Ovary (tissue), 9 donors: Measurements from ENCODE around the gene DCAF11. TPM values are rescaled to one million over a fixed set of nuclear protein-coding genes. Genes with fewer than 3 reads are reported as not detected.
A peak's percentile ranks its signal among the peaks of the same experiment; 100 is the strongest.

Experiments
- DNase-seq, 5 donors: peaks; one replicate each; pipeline ENCODE4 v3.0.0-alpha.2; 2019 to 2020
- H3K27ac ChIP-seq, 2 donors: fragments of 200-600 bp; one replicate each; pipeline versions ENCODE4 v1.5.1 to v1.8.0; 2019 to 2022
- H3K27me3 ChIP-seq: fragments of 200-600 bp; one replicate; pipeline ENCODE4 v1.8.0; 2022
- H3K36me3 ChIP-seq: fragments of 200-600 bp; sonication (generic); one replicate; pipeline ENCODE4 v1.5.1; 2019
- H3K4me1 ChIP-seq: one replicate; pipeline ENCODE4 v1.8.1; 2013; ENCODE audit warnings: mild to moderate bottlenecking, moderate library complexity; ENCODE audit not compliant: insufficient read depth
- H3K4me3 ChIP-seq: fragments of 200-600 bp; sonication (generic); one replicate; pipeline ENCODE4 v1.5.1; 2017
- H3K9me3 ChIP-seq, 2 donors: fragments of 200-600 bp in 1 of 2; sonication (generic) in 1 of 2; one replicate each; pipeline versions ENCODE4 v1.5.1 to v1.8.1; 2013 to 2019; ENCODE audit warnings: mild to moderate bottlenecking in 1 of 2, moderate library complexity in 1 of 2
- CTCF ChIP-seq, 3 donors: fragments of 450-650 bp in 2 of 3; fragments of 200-600 bp in 1 of 3; IDR thresholded peaks; one replicate each; pipeline versions ENCODE4 v1.5.1 to v1.8.0; 2016 to 2022; ENCODE audit warnings: antibody characterized with exemption in 3 of 3, mild to moderate bottlenecking in 1 of 3
- EP300 ChIP-seq: sonication (generic); formaldehyde crosslinking; IDR thresholded peaks from one replicate; pipeline ENCODE4 v1.6.1; 2017; ENCODE audit warnings: antibody characterized with exemption
- POLR2A ChIP-seq: fragments of 450-650 bp; IDR thresholded peaks from one replicate; pipeline ENCODE4 v1.6.1; 2017; ENCODE audit warnings: antibody characterized with exemption, mild to moderate bottlenecking, moderate library complexity
- WGBS, 3 donors: extraction: QIAGEN DNeasy Blood & Tissue Kit in 1 of 3; methylation state at CpG; one replicate each; pipeline versions ENCODE4 v1.1.5 to v1.1.7; 2013 to 2017; 5-methylcytosine and 5-hydroxymethylcytosine counted together
- intact Hi-C, 4 donors: fragments of 100-400 bp; cut with DNase I; formaldehyde crosslinking; loops; one replicate each; pipeline versions ENCODE4 v1.11.0 to v1.15.1; 2022 to 2023
- polyA plus RNA-seq, 2 donors: library from polyadenylated mRNA; stranded (reverse); fragments of 200-250 nt in 1 of 2; fragments of 350-450 nt in 1 of 2; fragmentation: Illumina TruSeq in 1 of 2; extraction: RNeasy Lipid Tissue Mini Kit (QIAGEN cat#74804) in 1 of 2; gene quantifications; one replicate each; pipeline ENCODE4 v1.2.3, GENCODE V29; 2013 to 2014
- total RNA-seq, 7 donors: library from RNA; depleted of rRNA in 2 of 7; stranded (reverse); fragments of >200 nt in 2 of 7; fragmentation: NEBNext Ultra II Directional in 3 of 7; extraction: Animal tissue kit (Norgen Biotek cat#: 25700) in 3 of 7; gene quantifications; one replicate each; pipeline versions ENCODE4 v1.1.0 to v1.2.4, GENCODE V29; 2016 to 2023
- donor health status: DM: no; HTN: no; CAD: no; lungs with moderate emphysema.
- donor health status: DM: no; HTN: no; CAD: no.
- donor health status: Bipolar disorder and iron deficiency.
- donor health status: DM: yes; HTN: yes; CAD: no.
- donor health status: DM: no; HTN: no; CAD: no.
- donor health status: DM: yes; HTN: yes; CAD: no.

DCAF11 gene
- total and polyA plus RNA-seq, 9 donors = 34.7 to 71.4 (median 51.5) TPM

- TF ChIP-seq EP300 = no peak
- no peak for TF ChIP-seq POLR2A
- TF ChIP-seq CTCF (IDR thresholded peaks at IDR 0.05) = no peak
- H3K27ac ChIP-seq = no peak overlapping the region
- DNase-seq = peak in 1 of 5 donors; percentile 17
- intact Hi-C loops = no loop called here
- H3K4me3 ChIP-seq = no peak overlapping the region
- peaks cover 3% of the 10 kb centered on the region for H3K36me3 ChIP-seq
- no peaks in the 10 kb centered on the region for H3K4me1 ChIP-seq
- no peaks in the 10 kb centered on the region for H3K27me3 ChIP-seq
- 84 to 90% (median 85%) methylated on average over 9 of the region's 9 CpGs for WGBS, 3 donors
- H3K9me3 ChIP-seq = no peaks in the 10 kb centered on the region
Observed at GRCh38 chr14:24123424-24124417, 9.1 kb downstream of the DCAF11 start.

GRCh38 chr14:24126939-24127338 is 12.4 kb downstream of the DCAF11 start:
- H3K4me3 ChIP-seq = no peak overlapping the region
- intact Hi-C loops = no loop called here
- no peaks in the 10 kb centered on the region for H3K27me3 ChIP-seq

GRCh38 chr14:24127673-24128072 is 13.1 kb downstream of the DCAF11 start:
- TF ChIP-seq CTCF (IDR thresholded peaks at IDR 0.05) = no peak
- TF ChIP-seq EP300 = no peak
- TF ChIP-seq POLR2A = no peak
- WGBS, 3 donors = 73 to 84% (median 77%) methylated on average over 2 of the region's 2 CpGs
- no peak overlapping the region for H3K4me3 ChIP-seq
- H3K27ac ChIP-seq = no peak overlapping the region
- no peaks in the 10 kb centered on the region for H3K36me3 ChIP-seq
- no peaks in the 10 kb centered on the region for H3K9me3 ChIP-seq
- H3K27me3 ChIP-seq = no peaks in the 10 kb centered on the region
- DNase-seq = no peak
- intact Hi-C loops = no loop called here
- H3K4me1 ChIP-seq = no peaks in the 10 kb centered on the region

More at GRCh38 chr14:24126939-24127338, 12.4 kb downstream of the DCAF11 start:
- no peaks in the 10 kb centered on the region for H3K4me1 ChIP-seq
- no peak for DNase-seq
- no peak for TF ChIP-seq CTCF (IDR thresholded peaks at IDR 0.05)
- TF ChIP-seq POLR2A = no peak
- no peak for TF ChIP-seq EP300
- H3K9me3 ChIP-seq = no peaks in the 10 kb centered on the region
- H3K27ac ChIP-seq = no peak overlapping the region
- H3K36me3 ChIP-seq = no peaks in the 10 kb centered on the region

- no peak overlapping the region for H3K27ac ChIP-seq
- no peak overlapping the region for H3K4me3 ChIP-seq
- no peaks in the 10 kb centered on the region for H3K9me3 ChIP-seq
- DNase-seq = peak in 1 of 5 donors; percentile 19
- no peaks in the 10 kb centered on the region for H3K36me3 ChIP-seq
- intact Hi-C loops = no loop called here
- no peaks in the 10 kb centered on the region for H3K4me1 ChIP-seq
- no peaks in the 10 kb centered on the region for H3K27me3 ChIP-seq
- TF ChIP-seq POLR2A = no peak
- TF ChIP-seq CTCF (IDR thresholded peaks at IDR 0.05) = no peak
- TF ChIP-seq EP300 = no peak
- WGBS, 3 donors = 91 to 94% (median 93%) methylated on average over 8 of the region's 8 CpGs
Observed at GRCh38 chr14:24129410-24129998, 14.9 kb downstream of the DCAF11 start.
